ENCODE measurements around the gene CDH1. TPM values are rescaled to one million over a fixed set of nuclear protein-coding genes. Genes with fewer than 3 reads are reported as not detected.

The CDH1 gene
- not detected in 2 replicates for total RNA-seq

DNA sequence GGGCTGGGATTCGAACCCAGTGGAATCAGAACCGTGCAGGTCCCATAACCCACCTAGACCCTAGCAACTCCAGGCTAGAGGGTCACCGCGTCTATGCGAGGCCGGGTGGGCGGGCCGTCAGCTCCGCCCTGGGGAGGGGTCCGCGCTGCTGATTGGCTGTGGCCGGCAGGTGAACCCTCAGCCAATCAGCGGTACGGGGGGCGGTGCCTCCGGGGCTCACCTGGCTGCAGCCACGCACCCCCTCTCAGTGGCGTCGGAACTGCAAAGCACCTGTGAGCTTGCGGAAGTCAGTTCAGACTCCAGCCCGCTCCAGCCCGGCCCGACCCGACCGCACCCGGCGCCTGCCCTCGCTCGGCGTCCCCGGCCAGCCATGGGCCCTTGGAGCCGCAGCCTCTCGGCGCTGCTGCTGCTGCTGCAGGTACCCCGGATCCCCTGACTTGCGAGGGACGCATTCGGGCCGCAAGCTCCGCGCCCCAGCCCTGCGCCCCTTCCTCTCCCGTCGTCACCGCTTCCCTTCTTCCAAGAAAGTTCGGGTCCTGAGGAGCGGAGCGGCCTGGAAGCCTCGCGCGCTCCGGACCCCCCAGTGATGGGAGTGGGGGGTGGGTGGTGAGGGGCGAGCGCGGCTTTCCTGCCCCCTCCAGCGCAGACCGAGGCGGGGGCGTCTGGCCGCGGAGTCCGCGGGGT, at the start of gene CDH1:
Gene CDH1, plus strand, starts transcription at position 247 of the 684 bp plus-strand sequence. Its CDS starts 124 bp downstream, at position 371.

DNA sequence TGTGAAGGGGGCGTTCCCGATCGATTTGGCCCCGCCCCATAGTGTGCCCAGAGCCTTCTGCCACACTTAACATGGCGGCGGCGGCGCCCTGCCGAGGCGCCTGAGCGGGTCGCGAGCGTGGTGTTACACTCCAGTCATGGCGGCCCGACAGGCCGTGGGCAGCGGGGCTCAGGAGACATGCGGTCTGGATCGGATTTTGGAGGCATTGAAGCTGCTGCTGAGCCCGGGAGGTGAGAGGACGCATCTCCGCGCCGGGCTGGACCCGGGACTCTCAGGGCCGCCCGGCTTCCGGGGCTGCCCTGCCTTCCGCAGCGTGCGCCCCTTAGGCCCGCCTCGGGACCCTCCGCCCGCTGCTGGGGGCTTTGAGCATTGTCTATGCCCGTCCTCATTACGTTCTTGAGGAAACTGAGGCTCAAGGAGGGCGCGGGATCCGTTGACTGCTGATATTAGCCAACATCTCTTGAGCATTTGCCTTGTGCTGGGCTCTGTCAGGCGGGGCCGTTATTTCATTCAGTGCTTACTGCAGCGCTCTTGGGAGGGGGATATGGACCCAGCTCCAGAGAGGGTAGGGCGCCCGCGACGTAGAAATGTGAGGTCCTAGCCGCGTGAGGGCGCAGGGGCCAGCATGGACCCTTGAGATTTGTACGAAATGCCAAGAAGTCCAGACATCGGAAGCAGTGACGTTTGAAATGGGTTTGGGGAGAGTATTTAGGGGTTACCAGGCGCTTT, 106.6 kb downstream of the CDH1 start, which contains the start of gene TANGO6:
Gene TANGO6, plus strand, starts transcription at position 50 of the 729 bp plus-strand sequence. Its CDS starts 87 bp downstream, at position 137.

Other genes starting within 250 kb of the CDH1 start
- gene ZFP90, start 198.0 kb upstream of the CDH1 start, total RNA-seq: 14.1 and 18.8 TPM in 2 replicates
- 0.29 and 0.71 TPM in 2 replicates for gene CDH3, start 92.0 kb upstream of the CDH1 start, total RNA-seq
- gene TANGO6, start 106.2 kb downstream of the CDH1 start, total RNA-seq: 15.3 and 15.4 TPM in 2 replicates